NCI-H748 treated with DMSO at 0.1 percent for 48 hours (cell line): Measurements from ENCODE around the gene DCDC1.

Experiments used
- DNase-seq: peaks from one replicate; lab custom pipeline; 2025; lab: John Stamatoyannopoulos, UW

The DCDC1 gene

DNA sequence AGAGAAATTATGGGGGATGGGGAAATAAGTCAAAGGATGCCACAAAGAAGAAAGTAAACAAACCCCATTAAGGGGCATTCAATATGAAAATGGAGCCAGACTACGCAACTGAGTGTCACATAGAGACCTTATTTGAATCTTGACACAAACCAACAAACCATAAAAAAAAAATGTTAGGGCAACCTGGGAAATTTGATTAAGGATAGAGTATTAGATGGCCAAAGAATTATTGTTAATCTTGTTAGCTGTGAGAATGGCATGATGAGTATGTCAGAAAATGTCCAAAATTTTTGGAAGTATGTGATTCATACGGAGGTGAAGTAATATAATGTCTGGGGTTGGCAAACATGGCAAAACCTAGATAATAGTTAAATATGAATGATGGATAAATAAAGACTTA is 461.3 kb downstream of the DCDC1 start:
- DNase-seq, result no peak

- no peak for DNase-seq
Observed at GRCh38 chr11:30902929-30903328, 466.6 kb downstream of the DCDC1 start.

GRCh38 chr11:30895046-30895445 is 474.5 kb downstream of the DCDC1 start:
- no peak for DNase-seq

GRCh38 chr11:30893318-30893717 is 476.2 kb downstream of the DCDC1 start:
- no peak for DNase-seq

DNA sequence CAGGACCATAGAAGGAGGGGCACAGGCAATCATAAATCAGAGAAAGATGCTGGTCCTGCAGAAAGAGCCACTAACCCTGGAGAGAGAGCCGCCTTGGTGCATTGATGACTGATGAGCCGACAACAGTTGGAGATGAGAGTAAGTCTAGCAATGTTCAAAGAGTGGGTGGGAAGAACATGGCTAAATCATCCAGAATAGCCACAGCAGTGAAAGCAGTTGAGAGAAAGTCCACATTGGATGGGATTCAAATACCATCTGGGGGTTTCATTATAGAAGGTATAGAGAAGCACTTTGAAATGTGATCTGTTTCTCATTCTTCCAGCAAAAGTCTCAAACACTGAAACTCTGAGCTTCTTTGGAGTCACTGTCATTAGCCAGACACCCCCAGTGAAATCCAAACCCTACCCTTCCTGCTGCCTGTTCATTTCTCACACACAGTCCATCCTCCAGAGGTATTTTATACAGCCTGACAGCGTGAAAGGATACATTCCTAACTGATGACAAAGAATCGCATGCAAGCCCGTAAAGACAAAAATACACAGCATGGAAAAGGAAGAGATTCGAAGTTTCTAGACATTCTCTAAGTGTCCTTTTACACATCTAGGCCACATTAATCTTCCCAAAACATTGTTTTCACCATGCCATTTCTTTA is 480.3 kb downstream of the DCDC1 start:
- DNase-seq, result no peak

GRCh38 chr11:30879322-30880005 is 490.1 kb downstream of the DCDC1 start:
- DNase-seq, result peak; percentile 37

DNA sequence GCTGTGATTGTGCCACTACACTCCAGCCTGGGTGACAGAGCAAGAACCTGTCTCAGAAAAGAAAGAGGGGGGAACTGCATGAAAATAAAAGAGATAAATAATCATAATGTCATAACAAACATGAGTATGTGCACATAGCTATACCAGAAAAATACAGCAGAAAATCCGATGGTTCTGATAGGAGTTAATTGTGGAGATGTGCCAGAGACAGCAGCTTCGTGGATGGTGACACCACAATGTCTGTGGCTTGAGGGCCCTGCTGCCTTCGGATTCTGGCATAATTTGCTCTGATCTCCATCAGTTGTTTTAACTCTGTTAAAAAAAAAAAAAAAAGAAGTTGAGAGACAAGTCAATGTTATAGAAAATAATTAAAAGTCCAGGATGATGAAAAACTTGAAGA is 491.1 kb downstream of the DCDC1 start:
- DNase-seq, result no peak

DNA sequence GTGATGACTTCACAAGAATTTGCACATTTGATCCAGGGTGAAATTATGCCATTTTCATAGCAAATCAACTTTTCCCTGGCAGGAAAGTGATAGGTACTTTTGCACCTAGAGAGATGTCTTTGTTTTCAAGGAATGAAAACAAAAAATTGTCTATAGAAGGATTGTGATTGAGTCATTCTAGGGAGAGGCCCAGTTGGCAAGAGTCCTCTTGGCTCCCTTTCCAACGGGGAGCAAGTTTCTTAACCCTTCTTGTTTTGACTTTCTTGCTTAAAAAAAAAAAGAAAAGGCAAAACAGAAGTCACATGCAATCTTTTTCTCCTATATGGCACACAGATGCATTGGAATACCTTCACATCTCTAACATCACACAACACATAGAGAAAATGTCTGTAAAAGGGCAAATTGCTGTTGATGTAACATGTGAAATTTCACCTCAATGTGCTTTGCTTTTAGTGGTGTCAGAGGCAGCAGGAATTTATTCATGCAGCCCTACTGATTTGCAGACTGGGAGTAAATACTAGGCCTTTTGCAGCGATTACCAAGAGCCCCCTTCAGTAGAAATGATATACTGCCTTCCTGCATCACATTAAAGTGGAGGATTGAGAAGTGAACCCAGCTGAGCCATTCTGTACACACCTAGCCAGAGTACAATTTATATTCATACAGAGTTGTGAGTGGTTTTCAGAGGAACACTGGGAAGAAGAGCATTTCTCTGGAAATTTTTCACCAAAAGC is 492.7 kb downstream of the DCDC1 start:
- DNase-seq, result no peak

GRCh38 chr11:30876228-30876627 is 493.3 kb downstream of the DCDC1 start:
- no peak for DNase-seq

GRCh38 chr11:30875806-30876205 is 493.7 kb downstream of the DCDC1 start:
- no peak for DNase-seq

DNA sequence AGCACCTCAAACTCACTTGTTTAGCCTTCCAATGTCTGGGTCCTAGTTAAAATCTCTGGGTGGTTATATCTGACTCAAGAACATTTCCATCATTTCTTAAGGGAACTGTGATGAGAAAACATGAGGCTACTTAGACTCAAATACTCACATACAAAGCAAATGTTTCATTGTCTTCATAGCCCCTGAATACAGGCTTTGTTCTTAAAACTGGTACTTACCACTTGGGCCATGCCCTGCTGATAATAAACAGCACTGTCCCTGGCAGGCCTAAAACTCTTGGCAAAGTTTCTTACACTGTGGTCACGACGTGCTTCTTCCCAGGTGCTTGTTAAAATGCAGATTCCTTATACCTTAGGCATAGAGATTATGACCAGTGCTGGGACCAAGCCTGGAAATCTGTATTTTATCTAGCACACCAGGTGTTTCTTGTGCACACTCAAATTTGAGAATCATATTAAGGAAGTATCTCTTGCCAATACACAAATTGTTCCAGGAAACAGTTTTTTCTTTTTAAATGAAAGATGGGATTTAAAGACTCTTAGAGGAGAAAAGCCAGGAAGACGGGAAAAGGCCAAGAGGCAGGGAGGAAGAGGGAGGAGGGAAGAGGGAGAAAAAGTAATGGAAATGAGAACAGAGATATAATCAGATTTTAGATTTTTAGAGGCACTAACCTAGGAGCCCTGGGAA is 495.5 kb downstream of the DCDC1 start:
- no peak for DNase-seq

GRCh38 chr11:30868626-30869081 is 500.9 kb downstream of the DCDC1 start:
- DNase-seq, result no peak

GRCh38 chr11:30863209-30863608 is 506.3 kb downstream of the DCDC1 start:
- DNase-seq, result no peak

DNA sequence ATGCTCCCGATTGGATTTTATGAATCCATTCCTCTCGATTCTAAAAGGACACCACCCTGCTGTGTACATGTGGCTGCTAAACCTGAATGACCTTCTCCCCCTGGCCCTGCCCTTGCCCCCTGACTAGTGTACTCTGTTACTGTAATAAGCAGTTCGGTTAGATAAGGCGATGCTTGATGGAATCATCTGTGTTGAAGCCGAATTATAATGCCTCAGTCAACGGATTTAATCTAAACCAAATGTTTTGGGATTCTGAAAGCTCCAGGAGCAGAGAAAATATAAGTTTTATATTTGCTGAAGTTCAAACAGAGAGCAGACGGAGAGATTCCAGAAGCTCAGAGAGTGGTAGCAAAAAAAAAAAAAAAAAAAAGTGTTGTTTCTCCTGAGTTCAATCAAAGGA is 508.0 kb downstream of the DCDC1 start:
- DNase-seq, result no peak

DNA sequence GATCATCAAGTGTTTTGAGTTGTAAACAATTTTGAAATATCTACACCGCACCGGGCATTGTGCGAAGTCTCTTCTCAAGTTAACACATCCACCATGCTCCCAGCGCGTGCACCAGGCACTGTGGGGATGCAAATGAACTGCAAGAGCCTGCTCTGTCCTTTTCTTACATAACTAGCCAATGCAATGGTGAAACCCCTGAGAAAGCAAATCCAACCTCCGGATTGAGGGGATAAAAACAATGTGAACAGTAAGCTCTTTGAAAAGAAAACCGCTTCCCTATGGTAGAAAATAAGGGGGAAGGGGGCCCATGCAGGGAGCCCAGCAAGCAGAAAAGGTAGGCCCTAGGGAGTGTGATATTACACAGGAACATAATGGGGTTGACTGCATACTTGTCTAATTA is 508.5 kb downstream of the DCDC1 start:
- DNase-seq, result no peak

DNA sequence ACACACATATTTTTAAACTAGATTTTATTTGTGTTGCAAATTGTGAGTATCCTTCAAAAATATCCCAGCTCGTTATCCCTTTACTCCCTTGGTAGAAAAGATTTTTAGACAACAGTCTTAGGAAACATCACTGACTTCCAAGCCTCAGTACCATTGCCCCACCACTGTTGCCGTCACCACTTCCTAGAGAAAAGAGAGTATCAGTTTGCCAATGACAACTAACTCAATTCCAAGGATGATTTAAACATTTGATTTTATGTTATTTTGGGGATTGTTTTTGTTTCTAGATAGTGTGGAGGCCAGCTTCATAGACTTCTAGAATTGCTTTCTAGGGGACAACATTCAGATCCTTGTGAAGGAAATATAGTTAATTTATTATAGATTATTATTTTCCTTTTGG is 509.4 kb downstream of the DCDC1 start:
- DNase-seq, result no peak

DNA sequence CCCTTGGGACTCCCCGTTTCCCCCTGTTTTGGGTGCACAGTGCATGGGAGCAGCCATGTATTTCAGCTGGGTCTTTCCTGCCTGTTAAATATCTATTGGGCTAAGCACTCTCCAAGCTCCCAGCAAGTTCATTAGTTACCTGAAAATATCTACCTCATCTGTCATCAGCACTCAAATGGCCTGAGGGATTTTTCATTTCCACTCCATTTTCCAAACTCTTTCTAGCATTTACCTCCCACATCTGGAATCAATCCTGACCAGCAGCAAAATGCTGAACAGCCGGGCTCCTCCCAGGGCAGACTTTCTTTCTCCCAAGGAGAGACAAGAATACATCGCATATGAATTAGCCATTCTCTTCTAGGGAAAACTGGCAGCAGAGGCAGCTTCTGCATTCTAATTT is 509.9 kb downstream of the DCDC1 start:
- DNase-seq, result no peak

DNA sequence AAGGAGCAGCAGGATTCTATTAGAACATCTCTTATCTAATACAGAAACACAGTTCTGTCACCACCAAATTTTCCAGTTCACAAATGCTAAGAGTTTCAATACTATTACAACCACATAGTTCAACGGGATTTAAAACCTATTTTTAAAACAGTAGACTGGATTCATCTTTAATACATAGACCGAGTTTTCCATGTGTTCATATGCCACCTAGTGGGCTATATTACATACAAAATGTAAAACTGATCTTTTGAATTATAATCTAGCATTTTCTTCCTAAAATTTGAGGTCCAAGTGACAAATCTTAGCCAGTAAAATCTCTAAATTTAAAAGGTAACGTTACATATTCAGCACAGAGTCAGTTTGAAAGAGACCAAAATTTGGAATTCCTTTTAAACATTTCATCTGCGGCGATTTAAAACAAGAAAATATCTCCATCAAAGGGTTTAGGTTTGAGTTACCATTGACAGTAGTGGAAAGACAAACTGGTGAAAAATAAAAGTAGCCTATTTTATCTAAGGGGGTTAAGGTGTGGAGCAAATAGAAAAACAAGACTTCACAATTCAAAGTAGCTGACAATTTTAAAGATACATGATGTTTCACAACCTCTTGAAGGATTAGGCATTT is 514.0 kb downstream of the DCDC1 start:
- no peak for DNase-seq

GRCh38 chr11:30853439-30853838 is 516.1 kb downstream of the DCDC1 start:
- DNase-seq, result no peak

DNA sequence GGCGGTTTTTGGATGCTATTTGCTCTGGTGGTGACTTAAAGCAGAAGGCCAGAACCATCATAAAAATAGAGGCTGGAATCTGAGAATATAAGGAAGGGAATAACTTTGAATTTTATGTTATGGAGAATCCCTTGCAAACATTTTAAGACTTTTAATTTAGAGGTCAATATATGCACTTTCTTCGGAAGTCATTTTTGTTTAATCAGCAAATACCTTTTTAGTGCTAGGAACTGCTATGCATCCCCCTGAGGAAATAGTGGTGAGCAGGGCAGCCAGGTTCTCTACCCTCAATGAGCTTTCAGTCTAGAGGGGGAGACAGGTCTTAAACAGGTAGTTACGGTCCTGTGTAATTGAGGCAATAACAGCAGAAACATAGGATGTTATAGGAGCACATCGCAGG is 516.9 kb downstream of the DCDC1 start:
- DNase-seq, result no peak

- no peak for DNase-seq
Observed at GRCh38 chr11:30852091-30852490, 517.4 kb downstream of the DCDC1 start.

DNA sequence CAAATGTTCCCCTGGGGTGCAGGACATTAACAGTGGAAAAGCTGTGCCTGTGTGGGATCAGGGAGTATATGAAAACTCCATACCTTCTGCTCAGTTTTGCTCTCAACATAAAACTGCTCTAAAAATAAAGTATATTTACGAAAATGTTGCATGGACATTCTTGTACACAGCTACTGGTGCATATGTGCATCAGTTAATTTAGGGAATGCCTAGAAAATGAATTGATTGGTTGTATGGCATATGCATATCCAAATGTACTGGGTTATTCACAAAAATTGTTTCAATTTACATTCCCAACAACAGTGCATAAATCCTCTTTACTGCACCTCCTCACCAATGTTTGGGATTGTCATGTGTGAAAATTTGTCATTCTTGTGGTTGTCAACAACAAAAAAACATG is 532.3 kb downstream of the DCDC1 start:
- DNase-seq, result no peak
